Neural cell (in vitro differentiated cells): ENCODE measurements around the gene ALK. TPM values are rescaled to one million over a fixed set of nuclear protein-coding genes. Genes with fewer than 3 reads are reported as not detected.

Experiments
- H2AFZ ChIP-seq: fragments of 200-600, 300-800 bp; sonication (generic), shearing (Covaris generic); 2 replicates; pipeline ENCODE4 v1.6.0; 2014; ENCODE audit warnings: low read depth, mild to moderate bottlenecking, antibody characterized with exemption, low read length, moderate library complexity
- H3F3A ChIP-seq: fragments of 200-600 bp; shearing (Covaris generic); 2 replicates; pipeline ENCODE4 v1.6.1; 2016; ENCODE audit warnings: mild to moderate bottlenecking, moderate library complexity, mixed read lengths, antibody characterized with exemption, low read length; ENCODE audit not compliant: insufficient read depth, poor library complexity, severe bottlenecking
- H3K27ac ChIP-seq: fragments of 200-600, 300-800 bp; sonication (generic), shearing (Covaris generic); 2 replicates; pipeline ENCODE4 v1.5.1; 2014; ENCODE audit warnings: mild to moderate bottlenecking, low read length, moderate library complexity
- H3K27me3 ChIP-seq: fragments of 300-800, 200-600 bp; sonication (generic), shearing (Covaris generic); 2 replicates; pipeline ENCODE4 v1.6.0; 2014; ENCODE audit warnings: mild to moderate bottlenecking, low read depth, low read length, moderate library complexity; ENCODE audit not compliant: insufficient read depth
- H3K36me3 ChIP-seq: fragments of 300-800, 200-600 bp; sonication (generic), shearing (Covaris generic); 2 replicates; pipeline ENCODE4 v1.5.1; 2014; ENCODE audit warnings: mild to moderate bottlenecking, antibody characterized with exemption, low read length, moderate library complexity; ENCODE audit not compliant: insufficient read depth
- H3K4me2 ChIP-seq: fragments of 300-800, 200-600 bp; sonication (generic), shearing (Covaris generic); 2 replicates; pipeline ENCODE4 v1.6.0; 2014; ENCODE audit warnings: mild to moderate bottlenecking, low read length
- H3K4me3 ChIP-seq: fragments of 300-800, 200-600 bp; sonication (generic), shearing (Covaris generic); 2 replicates; pipeline ENCODE4 v1.5.1; 2014; ENCODE audit warnings: mild to moderate bottlenecking, low read length, moderate library complexity
- H3K79me2 ChIP-seq: fragments of 200-600 bp; shearing (Covaris generic); replicated peaks from 2 replicates; pipeline ENCODE4 v1.6.0; 2014; ENCODE audit warnings: mild to moderate bottlenecking, low read length, moderate library complexity; ENCODE audit not compliant: insufficient read depth
- H3K9ac ChIP-seq: fragments of 300-800, 200-600 bp; sonication (generic), shearing (Covaris generic); 2 replicates; pipeline ENCODE4 v1.6.1; 2016; ENCODE audit warnings: mild to moderate bottlenecking, low read length, mixed read lengths
- H3K9me2 ChIP-seq: fragments of 200-600 bp; shearing (Covaris generic); 2 replicates; pipeline ENCODE4 v1.6.1; 2016; ENCODE audit warnings: mild to moderate bottlenecking, low read length, mixed read lengths; ENCODE audit not compliant: insufficient read depth
- H3K9me3 ChIP-seq: fragments of 200-600, 300-800 bp; sonication (generic), shearing (Covaris generic); 2 replicates; pipeline ENCODE4 v1.6.1; 2016; ENCODE audit warnings: mild to moderate bottlenecking, mixed run types, low read length, moderate library complexity, mixed read lengths
- H4K20me1 ChIP-seq: fragments of 200-600 bp; shearing (Covaris generic); 2 replicates; pipeline ENCODE4 v1.6.1; 2016; ENCODE audit warnings: mild to moderate bottlenecking, mixed run types; ENCODE audit not compliant: insufficient read depth
- EP300 ChIP-seq: fragments of 450-650 bp; conservative IDR thresholded peaks from 2 replicates; pipeline ENCODE4 v1.6.1; 2014; ENCODE audit warnings: antibody characterized with exemption, mild to moderate bottlenecking, moderate library complexity; ENCODE audit not compliant: poor library complexity, severe bottlenecking
- POLR2AphosphoS5 ChIP-seq: IDR thresholded peaks from 2 replicates; pipeline ENCODE4 v1.6.1; 2012
- TAF1 ChIP-seq: IDR thresholded peaks from 2 replicates; pipeline ENCODE4 v1.6.1; 2012; ENCODE audit warnings: low read depth
- polyA plus RNA-seq: library from polyadenylated mRNA; depleted of rRNA; stranded (reverse); fragments of >200 nt; gene quantifications from 2 replicates; pipeline ENCODE4 v1.2.3, GENCODE V29; 2014
- TF ChIP-seq, protein P1 (sequence below): fragments of 450-650 bp; IDR thresholded peaks from 2 replicates; pipeline ENCODE4 v1.5.1; 2014; ENCODE audit warnings: antibody characterized with exemption, mild to moderate bottlenecking, moderate library complexity; ENCODE audit not compliant: poor library complexity, severe bottlenecking
- TF ChIP-seq, protein P2 (sequence below): IDR thresholded peaks from 2 replicates; pipeline ENCODE4 v1.6.1; 2012; ENCODE audit warnings: borderline replicate concordance

The ALK gene
- polyA plus RNA-seq, 1 donor from 2014 or later: 7.1 TPM

GRCh38 chr2:29363111-29363510, 558.3 kb downstream of the ALK start:
- Histone ChIP-seq H2AFZ (no peak overlapping the region), H3K9me2 (no peaks in the 10 kb centered on the region), H4K20me1 (no peaks in the 10 kb centered on the region), H3K27me3 (no peaks in the 10 kb centered on the region), H3K27ac (no peak overlapping the region), H3K4me3 (no peak overlapping the region), H3K4me2 (no peak overlapping the region), H3K36me3 (no peaks in the 10 kb centered on the region), H3K79me2 (no peaks in the 10 kb centered on the region), H3F3A (peaks cover 9% of the 10 kb centered on the region), H3K9ac (no peak overlapping the region), H3K9me3 (no peaks in the 10 kb centered on the region)
- TF ChIP-seq, protein P1, sequence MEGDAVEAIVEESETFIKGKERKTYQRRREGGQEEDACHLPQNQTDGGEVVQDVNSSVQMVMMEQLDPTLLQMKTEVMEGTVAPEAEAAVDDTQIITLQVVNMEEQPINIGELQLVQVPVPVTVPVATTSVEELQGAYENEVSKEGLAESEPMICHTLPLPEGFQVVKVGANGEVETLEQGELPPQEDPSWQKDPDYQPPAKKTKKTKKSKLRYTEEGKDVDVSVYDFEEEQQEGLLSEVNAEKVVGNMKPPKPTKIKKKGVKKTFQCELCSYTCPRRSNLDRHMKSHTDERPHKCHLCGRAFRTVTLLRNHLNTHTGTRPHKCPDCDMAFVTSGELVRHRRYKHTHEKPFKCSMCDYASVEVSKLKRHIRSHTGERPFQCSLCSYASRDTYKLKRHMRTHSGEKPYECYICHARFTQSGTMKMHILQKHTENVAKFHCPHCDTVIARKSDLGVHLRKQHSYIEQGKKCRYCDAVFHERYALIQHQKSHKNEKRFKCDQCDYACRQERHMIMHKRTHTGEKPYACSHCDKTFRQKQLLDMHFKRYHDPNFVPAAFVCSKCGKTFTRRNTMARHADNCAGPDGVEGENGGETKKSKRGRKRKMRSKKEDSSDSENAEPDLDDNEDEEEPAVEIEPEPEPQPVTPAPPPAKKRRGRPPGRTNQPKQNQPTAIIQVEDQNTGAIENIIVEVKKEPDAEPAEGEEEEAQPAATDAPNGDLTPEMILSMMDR: no peak
- TF ChIP-seq TAF1: no peak
- TF ChIP-seq, protein P2, sequence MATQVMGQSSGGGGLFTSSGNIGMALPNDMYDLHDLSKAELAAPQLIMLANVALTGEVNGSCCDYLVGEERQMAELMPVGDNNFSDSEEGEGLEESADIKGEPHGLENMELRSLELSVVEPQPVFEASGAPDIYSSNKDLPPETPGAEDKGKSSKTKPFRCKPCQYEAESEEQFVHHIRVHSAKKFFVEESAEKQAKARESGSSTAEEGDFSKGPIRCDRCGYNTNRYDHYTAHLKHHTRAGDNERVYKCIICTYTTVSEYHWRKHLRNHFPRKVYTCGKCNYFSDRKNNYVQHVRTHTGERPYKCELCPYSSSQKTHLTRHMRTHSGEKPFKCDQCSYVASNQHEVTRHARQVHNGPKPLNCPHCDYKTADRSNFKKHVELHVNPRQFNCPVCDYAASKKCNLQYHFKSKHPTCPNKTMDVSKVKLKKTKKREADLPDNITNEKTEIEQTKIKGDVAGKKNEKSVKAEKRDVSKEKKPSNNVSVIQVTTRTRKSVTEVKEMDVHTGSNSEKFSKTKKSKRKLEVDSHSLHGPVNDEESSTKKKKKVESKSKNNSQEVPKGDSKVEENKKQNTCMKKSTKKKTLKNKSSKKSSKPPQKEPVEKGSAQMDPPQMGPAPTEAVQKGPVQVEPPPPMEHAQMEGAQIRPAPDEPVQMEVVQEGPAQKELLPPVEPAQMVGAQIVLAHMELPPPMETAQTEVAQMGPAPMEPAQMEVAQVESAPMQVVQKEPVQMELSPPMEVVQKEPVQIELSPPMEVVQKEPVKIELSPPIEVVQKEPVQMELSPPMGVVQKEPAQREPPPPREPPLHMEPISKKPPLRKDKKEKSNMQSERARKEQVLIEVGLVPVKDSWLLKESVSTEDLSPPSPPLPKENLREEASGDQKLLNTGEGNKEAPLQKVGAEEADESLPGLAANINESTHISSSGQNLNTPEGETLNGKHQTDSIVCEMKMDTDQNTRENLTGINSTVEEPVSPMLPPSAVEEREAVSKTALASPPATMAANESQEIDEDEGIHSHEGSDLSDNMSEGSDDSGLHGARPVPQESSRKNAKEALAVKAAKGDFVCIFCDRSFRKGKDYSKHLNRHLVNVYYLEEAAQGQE: no peak

- peak; percentile 84 for TF ChIP-seq POLR2AphosphoS5
- peak; percentile 71 for TF ChIP-seq EP300
- TF ChIP-seq, protein P1: no peak
- TF ChIP-seq, protein P2: peak; percentile 99
- Histone ChIP-seq H3K27ac (peak overlapping the region; percentile 59), H3K36me3 (no peaks in the 10 kb centered on the region), H3K79me2 (no peaks in the 10 kb centered on the region), H3K27me3 (no peaks in the 10 kb centered on the region), H3K9ac (peak overlapping the region; percentile 6), H4K20me1 (no peaks in the 10 kb centered on the region), H2AFZ (no peak overlapping the region), H3F3A (peaks cover 9% of the 10 kb centered on the region), H3K9me2 (no peaks in the 10 kb centered on the region), H3K4me3 (peak overlapping the region; percentile 36), H3K9me3 (no peaks in the 10 kb centered on the region), H3K4me2 (peak overlapping the region; percentile 60)
These were observed 560.2 kb downstream of the ALK start for GRCh38 chr2:29361231-29361630.
